ENCODE results near the gene KLC1. TPM values are rescaled to one million over a fixed set of nuclear protein-coding genes. Genes with fewer than 3 reads are reported as not detected.

Gene KLC1
- total RNA-seq, 5 donors from 2014 or later (not counting 1 experiment from before 2014, with no cell fraction given), result 177 to 241 (median 219) TPM

DNA sequence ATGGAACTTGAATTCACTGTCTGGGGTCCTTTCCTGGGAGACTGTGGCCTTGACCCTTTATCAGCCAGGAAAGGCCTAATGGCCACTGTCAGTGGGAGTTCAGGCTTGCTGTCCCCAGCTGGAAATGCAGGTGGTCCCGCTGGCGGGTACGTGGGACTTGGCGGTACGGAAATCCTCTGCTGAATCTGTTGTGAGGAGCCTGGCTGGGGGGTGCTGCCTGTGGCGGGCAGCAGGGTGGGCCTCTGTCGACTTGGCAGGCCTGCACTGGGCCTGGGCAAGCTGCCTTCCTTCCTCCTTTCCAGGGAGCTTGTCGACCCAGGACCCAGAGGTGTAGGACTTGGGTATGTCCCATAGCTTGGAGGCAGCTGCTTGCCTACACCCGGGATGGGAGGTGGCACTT, 112.9 kb downstream of the KLC1 start:
- no peaks in the 10 kb centered on the region for H3K27me3 Mint-ChIP-seq
- H3K4me3 Mint-ChIP-seq, result no peak overlapping the region
- CTCF ChIA-PET, result no interaction called here
- peaks cover 33% of the 10 kb centered on the region for H3K36me3 Mint-ChIP-seq
- DNase-seq (no peak), ATAC-seq (replicated peaks in 1 of 4) (no peak)
- H3K9me3 Mint-ChIP-seq, result no peaks in the 10 kb centered on the region
- Histone ChIP-seq H3K4me3 (ENCODE audit: control insufficient read depth in 1 of 2, extremely low read depth in 1 of 2, low read length in 1 of 2) (no peak overlapping the region), H3K4me1 (ENCODE audit: control insufficient read depth in 1 of 2, extremely low read depth in 1 of 2, insufficient read depth in 2 of 2, low read length in 2 of 2) (no peaks in the 10 kb centered on the region), H3K27ac (ENCODE audit: low read length) (no peak overlapping the region), H3K9me3 (no peaks in the 10 kb centered on the region), H3K27me3 (replicated peaks in 1 of 2; ENCODE audit: control insufficient read depth in 2 of 2, extremely low read depth in 1 of 2, insufficient read depth in 2 of 2, low read length in 1 of 2) (no peaks in the 10 kb centered on the region), H3K36me3 (ENCODE audit: control insufficient read depth in 2 of 2, extremely low read depth in 1 of 2, insufficient read depth in 1 of 2, low read length in 1 of 2) (peaks cover 15 to 37% of the 10 kb centered on the region in 2 donors)
- WGBS (ENCODE audit: insufficient coverage), result 92% methylated on average over 7 of the region's 9 CpGs
- POLR2A ChIA-PET, result no interaction called here
- no peak overlapping the region for H3K27ac Mint-ChIP-seq
- H3K4me1 Mint-ChIP-seq, result no peaks in the 10 kb centered on the region

GRCh38 chr14:103742499-103743255, 113.7 kb downstream of the KLC1 start:
- 95% methylated on average over 11 of the region's 14 CpGs for WGBS (ENCODE audit: insufficient coverage)

DNA sequence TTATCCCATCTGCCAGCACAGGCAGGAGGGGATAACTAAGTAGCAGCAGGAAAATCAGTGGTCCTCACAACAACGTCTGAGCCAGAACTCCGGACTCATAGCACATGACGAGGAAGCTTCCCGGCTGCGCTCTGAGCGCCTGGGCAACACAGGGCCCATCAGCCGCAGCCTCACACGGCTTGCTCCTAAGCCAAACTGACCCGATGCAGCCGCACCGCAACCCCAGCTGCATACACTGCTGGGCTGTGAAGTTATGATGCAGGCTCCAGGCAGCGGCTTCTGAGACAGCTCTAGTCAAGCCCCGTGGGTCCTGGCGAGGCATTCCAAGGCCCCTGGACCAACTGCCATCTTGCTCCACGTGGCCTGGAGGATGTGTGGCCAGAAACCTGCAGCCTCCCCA, 114.7 kb downstream of the KLC1 start:
- DNase-seq, result no peak
- H3K4me3 ChIP-seq (ENCODE audit: control insufficient read depth in 1 of 2, extremely low read depth in 1 of 2, low read length in 1 of 2), result no peak overlapping the region
- ATAC-seq (replicated peaks in 1 of 4), result no peak
- Mint-ChIP-seq H3K4me3 (no peak overlapping the region), H3K27me3 (no peaks in the 10 kb centered on the region), H3K36me3 (peaks cover 20% of the 10 kb centered on the region), H3K9me3 (no peaks in the 10 kb centered on the region), H3K4me1 (peaks cover 8 to 10% (median 9%) of the 10 kb centered on the region in 3 donors), H3K27ac (no peak overlapping the region)
- H3K9me3 ChIP-seq, result no peaks in the 10 kb centered on the region
- H3K27me3 ChIP-seq (replicated peaks in 1 of 2; ENCODE audit: control insufficient read depth in 2 of 2, extremely low read depth in 1 of 2, insufficient read depth in 2 of 2, low read length in 1 of 2), result no peaks in the 10 kb centered on the region
- H3K4me1 ChIP-seq (ENCODE audit: control insufficient read depth in 1 of 2, extremely low read depth in 1 of 2, insufficient read depth in 2 of 2, low read length in 2 of 2), result peaks cover 3 to 12% of the 10 kb centered on the region in 2 experiments
- ChIA-PET CTCF (no interaction called here), POLR2A (no interaction called here)
- H3K27ac ChIP-seq (ENCODE audit: low read length), result no peak overlapping the region
- peaks cover 15 to 31% of the 10 kb centered on the region in 2 donors for H3K36me3 ChIP-seq (ENCODE audit: control insufficient read depth in 2 of 2, extremely low read depth in 1 of 2, insufficient read depth in 1 of 2, low read length in 1 of 2)
- 96% methylated on average over 15 of the region's 15 CpGs for WGBS (ENCODE audit: insufficient coverage)

More at GRCh38 chr14:103742499-103743255, 113.7 kb downstream of the KLC1 start:
- ChIA-PET CTCF (no interaction called here), POLR2A (interaction anchor here in 1 of 2 donors (0.6 kb wide), 1 partner anchor 16 kb away, joined by 7 read pairs; no protein-coding TSS in a partner anchor)
- H3K27me3 ChIP-seq (replicated peaks in 1 of 2; ENCODE audit: control insufficient read depth in 2 of 2, extremely low read depth in 1 of 2, insufficient read depth in 2 of 2, low read length in 1 of 2), result no peaks in the 10 kb centered on the region
- Mint-ChIP-seq H3K4me3 (no peak overlapping the region), H3K36me3 (peaks cover 28% of the 10 kb centered on the region), H3K27ac (no peak overlapping the region), H3K4me1 (no peaks in the 10 kb centered on the region), H3K9me3 (no peaks in the 10 kb centered on the region), H3K27me3 (no peaks in the 10 kb centered on the region)
- DNase-seq (no peak), ATAC-seq (replicated peaks in 1 of 4) (no peak)
- peaks cover 15 to 35% of the 10 kb centered on the region in 2 donors for H3K36me3 ChIP-seq (ENCODE audit: control insufficient read depth in 2 of 2, extremely low read depth in 1 of 2, insufficient read depth in 1 of 2, low read length in 1 of 2)
- no peak overlapping the region for H3K4me3 ChIP-seq (ENCODE audit: control insufficient read depth in 1 of 2, extremely low read depth in 1 of 2, low read length in 1 of 2)
- H3K9me3 ChIP-seq, result no peaks in the 10 kb centered on the region
- H3K4me1 ChIP-seq (ENCODE audit: control insufficient read depth in 1 of 2, extremely low read depth in 1 of 2, insufficient read depth in 2 of 2, low read length in 2 of 2), result peaks cover 0 to 2% of the 10 kb centered on the region in 2 experiments
- no peak overlapping the region for H3K27ac ChIP-seq (ENCODE audit: low read length)

GRCh38 chr14:103744621-103745395, 115.8 kb downstream of the KLC1 start:
- H3K4me1 ChIP-seq (ENCODE audit: control insufficient read depth in 1 of 2, extremely low read depth in 1 of 2, insufficient read depth in 2 of 2, low read length in 2 of 2), result peaks cover 6 to 15% of the 10 kb centered on the region in 2 experiments
- H3K36me3 ChIP-seq (ENCODE audit: control insufficient read depth in 2 of 2, extremely low read depth in 1 of 2, insufficient read depth in 1 of 2, low read length in 1 of 2), result peaks cover 9 to 28% of the 10 kb centered on the region in 2 donors
- H3K27ac Mint-ChIP-seq, result no peak overlapping the region
- no peak overlapping the region for H3K27ac ChIP-seq (ENCODE audit: low read length)
- H3K4me3 Mint-ChIP-seq, result no peak overlapping the region
- no peak overlapping the region for H3K4me3 ChIP-seq (ENCODE audit: control insufficient read depth in 1 of 2, extremely low read depth in 1 of 2, low read length in 1 of 2)
- H3K9me3 ChIP-seq, result no peaks in the 10 kb centered on the region
- no peaks in the 10 kb centered on the region for H3K9me3 Mint-ChIP-seq
- H3K36me3 Mint-ChIP-seq, result peaks cover 21% of the 10 kb centered on the region
- H3K27me3 ChIP-seq (replicated peaks in 1 of 2; ENCODE audit: control insufficient read depth in 2 of 2, extremely low read depth in 1 of 2, insufficient read depth in 2 of 2, low read length in 1 of 2), result no peaks in the 10 kb centered on the region
- ChIA-PET POLR2A (no interaction called here), CTCF (interaction anchor here in 1 of 2 donors (0.5 kb wide), 1 partner anchor 141 kb away, joined by 3 read pairs; no protein-coding TSS in a partner anchor)
- 92% methylated on average over 14 of the region's 15 CpGs for WGBS (ENCODE audit: insufficient coverage)
- H3K4me1 Mint-ChIP-seq, result peaks cover 12 to 14% (median 13%) of the 10 kb centered on the region in 3 donors
- ATAC-seq (replicated peaks in 1 of 4), result no peak
- no peaks in the 10 kb centered on the region for H3K27me3 Mint-ChIP-seq
- DNase-seq, result no peak

DNA sequence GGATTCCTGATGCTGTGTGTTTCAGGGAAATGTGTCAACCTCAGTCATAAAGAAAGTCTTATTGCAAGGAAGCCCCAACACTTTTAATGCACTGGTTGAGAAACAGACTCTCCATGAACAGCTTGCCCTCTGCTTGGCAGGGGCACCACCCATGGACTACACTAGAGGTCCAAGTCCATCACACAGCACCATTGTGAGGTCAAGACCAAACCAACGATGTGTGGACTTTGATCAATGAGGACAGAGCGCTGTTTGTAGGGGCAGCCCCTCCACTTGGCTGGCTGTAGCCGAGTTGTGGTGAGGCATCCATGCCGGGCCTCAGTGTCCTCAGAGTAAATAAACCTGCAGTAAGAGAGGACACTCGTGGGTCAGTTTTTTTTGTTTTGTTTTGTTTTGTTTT, 116.4 kb downstream of the KLC1 start:
- Histone ChIP-seq H3K4me3 (ENCODE audit: control insufficient read depth in 1 of 2, extremely low read depth in 1 of 2, low read length in 1 of 2) (no peak overlapping the region), H3K36me3 (ENCODE audit: control insufficient read depth in 2 of 2, extremely low read depth in 1 of 2, insufficient read depth in 1 of 2, low read length in 1 of 2) (peaks cover 9 to 22% of the 10 kb centered on the region in 2 donors), H3K27ac (ENCODE audit: low read length) (no peak overlapping the region), H3K9me3 (no peaks in the 10 kb centered on the region), H3K4me1 (ENCODE audit: control insufficient read depth in 1 of 2, extremely low read depth in 1 of 2, insufficient read depth in 2 of 2, low read length in 2 of 2) (peaks cover 6 to 15% of the 10 kb centered on the region in 2 experiments), H3K27me3 (replicated peaks in 1 of 2; ENCODE audit: control insufficient read depth in 2 of 2, extremely low read depth in 1 of 2, insufficient read depth in 2 of 2, low read length in 1 of 2) (no peaks in the 10 kb centered on the region)
- H3K9me3 Mint-ChIP-seq, result no peaks in the 10 kb centered on the region
- H3K4me1 Mint-ChIP-seq, result peaks cover 12 to 16% (median 13%) of the 10 kb centered on the region in 3 donors
- H3K36me3 Mint-ChIP-seq, result peaks cover 22% of the 10 kb centered on the region
- DNase-seq (no peak), ATAC-seq (replicated peaks in 1 of 4) (no peak)
- H3K27me3 Mint-ChIP-seq, result no peaks in the 10 kb centered on the region
- H3K4me3 Mint-ChIP-seq, result no peak overlapping the region
- ChIA-PET CTCF (no interaction called here), POLR2A (interaction anchor here in 1 of 2 donors (0.6 kb wide), 1 partner anchor 67 kb away, joined by 9 read pairs; no protein-coding TSS in a partner anchor)
- 86% methylated on average over 5 of the region's 5 CpGs for WGBS (ENCODE audit: insufficient coverage)
- no peak overlapping the region for H3K27ac Mint-ChIP-seq

GRCh38 chr14:103746701-103747100, 117.7 kb downstream of the KLC1 start:
- Histone ChIP-seq H3K36me3 (ENCODE audit: control insufficient read depth in 2 of 2, extremely low read depth in 1 of 2, insufficient read depth in 1 of 2, low read length in 1 of 2) (peaks cover 4 to 14% of the 10 kb centered on the region in 2 donors), H3K9me3 (no peaks in the 10 kb centered on the region), H3K27ac (ENCODE audit: low read length) (no peak overlapping the region), H3K4me1 (ENCODE audit: control insufficient read depth in 1 of 2, extremely low read depth in 1 of 2, insufficient read depth in 2 of 2, low read length in 2 of 2) (peaks cover 6 to 15% of the 10 kb centered on the region in 2 experiments), H3K4me3 (ENCODE audit: control insufficient read depth in 1 of 2, extremely low read depth in 1 of 2, low read length in 1 of 2) (no peak overlapping the region), H3K27me3 (replicated peaks in 1 of 2; ENCODE audit: control insufficient read depth in 2 of 2, extremely low read depth in 1 of 2, insufficient read depth in 2 of 2, low read length in 1 of 2) (no peaks in the 10 kb centered on the region)
- ChIA-PET CTCF (interaction anchor here in 1 of 2 donors (0.6 kb wide), 1 partner anchor 158 kb away, joined by 3 read pairs; no protein-coding TSS in a partner anchor), POLR2A (no interaction called here)
- H3K9me3 Mint-ChIP-seq, result no peaks in the 10 kb centered on the region
- H3K36me3 Mint-ChIP-seq, result peaks cover 16% of the 10 kb centered on the region
- ATAC-seq (replicated peaks in 1 of 4), result no peak
- DNase-seq, result no peak
- no peak overlapping the region for H3K4me3 Mint-ChIP-seq
- 97% methylated on average over 10 of the region's 10 CpGs for WGBS (ENCODE audit: insufficient coverage)
- no peak overlapping the region for H3K27ac Mint-ChIP-seq
- peaks cover 12 to 16% (median 13%) of the 10 kb centered on the region in 3 donors for H3K4me1 Mint-ChIP-seq
- no peaks in the 10 kb centered on the region for H3K27me3 Mint-ChIP-seq

All from T-cell (primary cell).